Stimulated activated CD8-positive, alpha-beta memory T cell treated with anti-CD3 and anti-CD28 coated beads, Interleukin-7, amount 100 ng/mL, for 4 hours (primary cell): ENCODE data around the gene STIM1.
"Not testable (repeated sequence)": the region's sequence is repeated elsewhere in the genome, so short reads cannot be mapped to it uniquely, and the experiment has no call there.

Experiments
- DNase-seq, 2 donors: peaks; one replicate each; pipeline ENCODE4 v3.0.0-alpha.2; 2020; ENCODE audit warnings: low read depth in 2 of 2

STIM1 gene

GRCh38 chr11:3885855-3886254 is 30.4 kb downstream of the STIM1 start:
- no peak for DNase-seq

DNA sequence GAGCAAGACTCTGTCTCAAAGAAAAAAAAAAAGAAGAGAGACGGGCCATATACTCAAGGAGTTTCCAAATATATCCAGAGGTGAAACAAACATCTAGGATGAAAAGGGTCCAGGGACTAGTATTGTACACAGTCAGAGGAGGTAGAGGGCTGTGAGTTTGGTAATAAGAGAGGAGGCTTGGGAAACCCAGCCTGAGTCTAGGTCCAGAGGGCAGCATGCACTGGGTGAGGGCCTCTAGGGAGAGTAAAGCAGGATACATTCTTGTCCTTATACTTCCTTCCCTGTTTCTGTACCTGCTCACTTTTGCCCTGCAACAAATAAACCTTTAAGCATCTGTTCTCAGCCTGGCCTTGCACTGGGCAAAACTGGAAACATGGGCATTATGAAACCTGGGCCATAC is 31.5 kb downstream of the STIM1 start:
- no peak for DNase-seq

DNA sequence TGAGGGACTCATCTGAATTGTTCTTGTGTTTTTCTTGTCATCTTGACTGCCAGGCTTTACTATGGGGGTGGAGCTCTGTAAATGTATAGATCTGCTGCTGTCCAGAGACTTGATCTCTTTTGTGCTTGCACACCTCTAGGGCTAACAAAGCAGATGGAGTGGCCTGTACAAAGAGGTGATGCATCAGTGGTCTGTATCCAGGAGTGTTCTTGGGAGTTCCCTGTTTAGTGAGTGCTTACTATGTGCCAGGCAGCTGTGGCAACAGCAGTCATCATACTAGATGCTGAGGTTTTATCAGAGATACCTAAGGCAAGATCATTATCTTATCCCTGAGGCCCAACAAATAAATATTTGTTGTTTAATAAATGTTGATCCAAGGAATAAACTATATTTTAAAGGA is 33.4 kb downstream of the STIM1 start:
- no peak for DNase-seq

- no peak for DNase-seq
These were observed 34.5 kb downstream of the STIM1 start for GRCh38 chr11:3890014-3890413.

- DNase-seq, result no peak
These were observed 35.3 kb downstream of the STIM1 start for GRCh38 chr11:3890806-3891205.

DNA sequence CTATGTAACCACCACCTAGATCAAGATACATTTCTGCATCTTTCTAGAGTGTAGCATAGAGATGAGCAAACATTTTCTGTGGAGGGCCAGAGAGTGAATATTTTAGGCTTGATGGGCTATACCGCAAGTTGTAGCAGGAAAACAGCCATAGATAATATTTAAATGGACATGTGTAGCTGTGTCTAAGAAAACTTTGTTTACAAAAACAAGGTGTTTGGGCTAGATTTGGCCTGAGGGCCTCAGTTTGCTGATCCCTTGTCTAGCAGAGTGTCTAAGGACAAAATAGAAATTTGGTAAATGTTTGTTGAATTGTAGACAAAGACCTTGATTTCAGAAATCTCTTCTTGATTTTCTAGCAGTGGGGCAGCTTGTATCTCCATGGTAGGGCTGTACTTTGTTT is 36.3 kb downstream of the STIM1 start:
- no peak for DNase-seq

DNA sequence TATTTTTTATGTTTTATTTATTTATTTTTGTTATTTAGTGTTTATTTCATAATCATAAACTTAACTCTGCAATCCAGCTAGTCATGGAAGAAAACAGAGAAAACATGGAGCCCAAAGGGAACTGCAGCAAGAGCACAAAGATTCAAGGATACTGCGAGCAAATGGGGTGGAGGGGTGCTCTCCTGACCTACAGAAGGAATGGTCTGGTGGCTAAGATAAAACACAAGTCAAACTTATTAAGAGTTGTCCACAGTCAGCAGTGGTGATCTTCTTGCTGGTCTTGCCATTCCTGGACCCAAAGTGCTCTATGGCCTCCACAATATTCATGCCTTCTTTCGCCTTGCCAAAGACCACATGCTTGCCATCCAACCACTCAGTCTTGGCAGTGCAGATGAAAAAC is 36.7 kb downstream of the STIM1 start:
- DNase-seq, result no peak

DNA sequence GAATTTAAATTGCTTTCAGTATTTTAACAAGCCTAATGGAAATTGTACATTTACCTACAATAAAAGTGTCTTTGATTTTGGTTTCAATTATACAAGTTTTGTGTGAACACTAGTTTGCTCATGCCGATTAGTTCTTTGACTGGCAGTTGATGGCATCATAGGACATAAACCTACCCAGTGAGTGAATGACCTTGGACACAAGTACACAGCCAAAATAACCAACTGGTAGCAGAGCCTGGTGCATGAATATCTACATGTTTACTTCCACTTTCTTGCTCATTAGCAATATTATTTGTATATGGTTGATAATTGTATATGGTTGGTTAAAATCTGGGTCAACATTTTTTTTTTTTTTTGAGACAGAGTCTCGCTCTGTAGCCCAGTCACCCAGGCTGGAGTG is 37.8 kb downstream of the STIM1 start:
- no peak for DNase-seq

GRCh38 chr11:3894128-3894731 is 38.8 kb downstream of the STIM1 start:
- DNase-seq, result no peak

GRCh38 chr11:3896644-3897043 is 41.2 kb downstream of the STIM1 start:
- DNase-seq, result no peak

GRCh38 chr11:3900230-3900629 is 44.8 kb downstream of the STIM1 start:
- DNase-seq, result not testable (repeated sequence)

GRCh38 chr11:3901249-3902025 is 46.0 kb downstream of the STIM1 start:
- DNase-seq, result no peak

- no peak for DNase-seq
These were observed 47.0 kb downstream of the STIM1 start for GRCh38 chr11:3902441-3902840.

GRCh38 chr11:3903207-3903896 is 47.9 kb downstream of the STIM1 start:
- DNase-seq, result no peak

GRCh38 chr11:3904228-3904627 is 48.8 kb downstream of the STIM1 start:
- no peak for DNase-seq

DNA sequence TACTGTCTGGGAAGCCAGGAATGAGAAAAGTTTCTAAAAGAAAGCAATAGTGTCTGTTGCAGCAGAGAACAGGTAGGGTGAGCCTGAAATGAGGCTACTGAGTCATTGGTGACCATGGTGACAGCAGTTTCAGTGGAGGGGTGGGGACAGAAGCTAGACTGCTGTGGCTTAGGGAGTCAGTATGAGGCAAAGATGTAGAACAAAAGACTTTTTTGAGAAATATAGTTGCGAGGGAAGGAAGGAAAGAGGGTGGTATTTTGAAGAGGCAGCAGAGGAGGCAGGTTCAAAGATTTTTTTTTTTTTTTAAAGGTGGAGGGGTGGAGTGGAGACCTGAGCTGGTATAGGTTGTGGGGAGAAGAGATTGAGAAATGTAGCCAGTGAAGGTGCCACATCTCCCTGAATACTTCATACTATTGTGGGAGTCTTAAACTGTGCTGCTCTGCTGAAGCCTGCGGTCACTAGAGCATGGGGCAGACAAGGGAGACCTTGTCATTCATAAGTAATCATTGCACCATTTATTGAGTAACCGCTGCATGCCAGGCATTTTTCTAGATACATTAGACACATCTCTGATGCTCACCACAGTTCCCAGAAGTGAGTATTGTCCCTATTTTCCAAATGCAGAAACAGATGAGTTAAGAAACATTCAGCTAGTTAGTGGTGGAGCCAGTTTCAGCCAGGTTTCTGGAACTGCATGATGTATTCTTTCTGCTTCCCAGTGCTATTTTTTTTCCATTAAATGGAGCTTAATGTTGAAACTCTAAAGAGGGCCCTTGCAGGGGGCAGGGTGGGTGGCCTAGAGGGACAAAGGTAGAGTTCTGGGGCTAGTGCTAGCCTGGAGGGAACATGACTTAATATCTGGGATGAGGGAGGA is 49.9 kb downstream of the STIM1 start:
- peak; percentile 55 to 60 for DNase-seq

DNA sequence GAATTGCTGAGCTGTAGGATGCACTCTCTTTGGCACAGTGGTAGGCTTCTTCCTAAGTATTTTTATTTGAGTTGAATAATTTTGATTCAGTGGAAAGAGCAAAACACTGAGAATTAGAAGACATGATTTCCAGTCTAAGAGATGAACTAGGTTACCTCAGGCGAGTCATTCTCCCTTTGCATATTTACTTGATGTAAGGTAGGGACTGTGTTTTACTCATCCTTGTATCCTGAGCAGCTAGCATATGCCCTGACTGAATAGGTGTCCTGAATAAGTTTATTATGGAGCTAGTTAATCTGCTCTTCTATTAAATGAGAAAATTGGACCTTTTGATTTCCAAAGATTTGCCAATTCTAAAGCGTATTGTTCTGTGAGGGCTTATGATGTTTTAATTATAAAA is 50.7 kb downstream of the STIM1 start:
- no peak for DNase-seq

DNA sequence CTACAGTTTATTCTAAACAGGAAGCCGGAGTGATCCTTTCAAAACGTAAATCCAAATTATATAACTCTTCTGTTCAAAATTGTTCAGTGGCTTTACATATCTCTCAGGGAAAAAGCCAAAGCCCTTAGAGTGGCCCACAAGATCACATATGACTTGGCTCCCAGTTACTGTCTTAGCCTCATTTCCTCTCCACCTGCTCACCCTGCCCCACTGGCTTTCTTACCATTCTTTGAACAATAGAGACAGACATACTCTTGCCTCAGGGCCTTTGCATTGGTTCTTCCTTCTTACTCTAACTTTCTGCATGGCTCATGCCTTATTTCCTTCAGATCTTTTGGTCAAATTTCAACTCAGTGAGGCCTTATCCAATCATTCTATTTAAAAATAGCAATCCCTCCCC is 52.1 kb downstream of the STIM1 start:
- no peak for DNase-seq

DNA sequence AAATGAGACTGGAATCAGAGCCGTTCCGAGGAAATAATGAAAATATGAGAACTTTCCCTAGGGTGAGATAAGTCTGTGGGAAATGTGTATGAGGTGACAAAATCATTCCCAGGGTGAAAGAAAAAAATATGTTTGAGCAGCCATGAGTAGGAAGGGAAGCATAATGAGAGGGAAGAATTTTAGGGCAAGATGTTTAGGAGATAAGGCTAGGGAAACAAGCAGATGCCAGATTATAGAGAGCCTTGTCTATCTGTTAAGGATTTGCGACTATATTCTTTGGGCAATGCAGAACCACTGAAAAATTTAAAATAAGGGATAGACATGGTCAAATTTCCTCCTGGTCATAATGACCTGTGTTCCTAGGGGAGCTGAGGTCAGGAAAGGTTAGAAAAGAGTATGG is 54.4 kb downstream of the STIM1 start:
- no peak for DNase-seq

GRCh38 chr11:3911908-3912505 is 56.5 kb downstream of the STIM1 start:
- no peak for DNase-seq

DNA sequence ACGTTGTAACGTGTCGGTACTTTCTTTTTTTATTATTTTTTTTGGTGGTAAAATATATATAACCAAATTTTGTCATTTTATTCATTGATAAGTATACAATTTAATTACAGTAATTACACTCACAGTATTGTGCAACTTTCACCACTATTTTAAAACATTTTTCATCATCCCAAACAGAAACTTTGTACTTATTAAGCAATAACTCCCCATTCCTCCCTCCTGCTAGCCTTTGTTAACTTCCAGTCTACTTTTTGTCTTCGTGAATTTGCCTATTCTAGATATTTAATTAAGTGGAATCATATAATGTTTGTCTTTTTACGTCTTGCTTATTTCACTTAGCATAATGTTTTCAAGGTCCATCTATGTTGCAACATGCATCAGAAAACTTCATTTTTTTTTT is 58.5 kb downstream of the STIM1 start:
- no peak for DNase-seq

- no peak for DNase-seq
These were observed 59.3 kb downstream of the STIM1 start for GRCh38 chr11:3914805-3915204.
